ENCODE results near the gene CCND1. TPM values are rescaled to one million over a fixed set of nuclear protein-coding genes. Genes with fewer than 3 reads are reported as not detected.
"Not testable (repeated sequence)": the region's sequence is repeated elsewhere in the genome, so short reads cannot be mapped to it uniquely, and the experiment has no call there.

CCND1 gene
- total and polyA plus RNA-seq, 2 of the 8 experiments (the other 6 are each of a cell fraction or from before 2014, with no cell fraction given), result 64.5 to 170 TPM

- H3K27ac ChIP-seq (ENCODE audit: low read depth, low read length); FAIRE-seq; H3K27me3 ChIP-seq (replicated peaks in 1 of 4; ENCODE audit: control insufficient read depth in 3 of 4, extremely low read depth in 1 of 4, insufficient read depth in 3 of 4, low read length in 3 of 4); H3K79me1 ChIP-seq (ENCODE audit: low read depth, low read length); H3K56ac ChIP-seq (replicated peaks; ENCODE audit: insufficient read length, low read depth, low read length); H3K79me2 ChIP-seq (ENCODE audit: control insufficient read depth in 1 of 2, insufficient read depth in 2 of 2, low read length in 2 of 2); H4K20me1 ChIP-seq (replicated peaks in 1 of 2; ENCODE audit: control insufficient read depth in 1 of 2, insufficient read depth in 2 of 2, low read length in 2 of 2); CTCF ChIA-PET (ENCODE audit: partially characterized antibody); H3K18ac ChIP-seq (ENCODE audit: extremely low read depth, low read length); H2BK20ac ChIP-seq (ENCODE audit: low read length); H3K9ac ChIP-seq (replicated peaks in 1 of 4; ENCODE audit: extremely low read depth in 1 of 4, low read depth in 3 of 4, low read length in 3 of 4); H4K5ac ChIP-seq (ENCODE audit: insufficient read length, low read depth, low read length); H2BK120ac ChIP-seq (replicated peaks; ENCODE audit: low read depth, low read length); H2AFZ ChIP-seq (ENCODE audit: low read length); DNase-seq (ENCODE audit: low read depth in 1 of 2, low spot score in 2 of 2); H3K23me2 ChIP-seq (ENCODE audit: low read depth, low read length); H3K14ac ChIP-seq (ENCODE audit: insufficient read length); H3K9me3 ChIP-seq (ENCODE audit: insufficient read depth in 2 of 2, low read depth in 1 of 2, low read length in 1 of 2); H2BK12ac ChIP-seq (ENCODE audit: low read depth, low read length); H4K8ac ChIP-seq (ENCODE audit: extremely low read depth, insufficient read depth, low read length); H3K36me3 ChIP-seq (ENCODE audit: control insufficient read depth in 2 of 4, insufficient read depth in 4 of 4, low read length in 3 of 4); H3K4me3 ChIP-seq (ENCODE audit: extremely low read depth in 1 of 4, insufficient read depth in 2 of 4, low read depth in 3 of 4, low read length in 4 of 4); H4K91ac ChIP-seq (replicated peaks; ENCODE audit: insufficient read length, low read length); H3K4ac ChIP-seq (replicated peaks; ENCODE audit: insufficient read length, low read depth, low read length); H3K4me1 ChIP-seq (replicated peaks in 1 of 4; ENCODE audit: control insufficient read depth in 3 of 4, insufficient read depth in 4 of 4, low read length in 3 of 4); H3K23ac ChIP-seq (ENCODE audit: insufficient read length); H2AK5ac ChIP-seq (ENCODE audit: low read depth, low read length); H2BK5ac ChIP-seq (ENCODE audit: low read depth, low read length); H2BK15ac ChIP-seq (ENCODE audit: low read length); H3K4me2 ChIP-seq (ENCODE audit: insufficient read depth in 1 of 2, low read depth in 2 of 2, low read length in 2 of 2): not testable (repeated sequence)
- POLR2A ChIA-PET (ENCODE audit: partially characterized antibody), result interaction anchor here (0.9 to 2.0 kb wide), 2 partner anchors 14 to 15 kb away, joined by 3 to 4 read pairs; no protein-coding TSS in a partner anchor
- WGBS, 2 experiments (ENCODE audit: extremely low coverage in 1 of 2, insufficient coverage in 1 of 2, insufficient read length in 1 of 2, insufficient replicate concordance in 2 of 2, low coverage in 1 of 2, low lambda C conversion rate in 2 of 2, missing lambda C conversion rate in 1 of 2), result 90% methylated on average over 7 of the region's 8 CpGs; no CpG with 5 or more reads in 1 of the 2 experiments
Observed at GRCh38 chr11:69622097-69622681, 18.8 kb upstream of the CCND1 start.

All from H1 (cell line).